GM19043 (cell line): ENCODE results near the gene HNRNPA2B1.
"Not testable (repeated sequence)": the region's sequence is repeated elsewhere in the genome, so short reads cannot be mapped to it uniquely, and the experiment has no call there.

Experiments used
- ATAC-seq: cut with Tn5 transposase; IDR thresholded peaks from one replicate; pipeline ENCODE4 v1.9.1; 2021; ENCODE audit warnings: low read depth; ENCODE audit not compliant: unreplicated experiment

Gene HNRNPA2B1

DNA sequence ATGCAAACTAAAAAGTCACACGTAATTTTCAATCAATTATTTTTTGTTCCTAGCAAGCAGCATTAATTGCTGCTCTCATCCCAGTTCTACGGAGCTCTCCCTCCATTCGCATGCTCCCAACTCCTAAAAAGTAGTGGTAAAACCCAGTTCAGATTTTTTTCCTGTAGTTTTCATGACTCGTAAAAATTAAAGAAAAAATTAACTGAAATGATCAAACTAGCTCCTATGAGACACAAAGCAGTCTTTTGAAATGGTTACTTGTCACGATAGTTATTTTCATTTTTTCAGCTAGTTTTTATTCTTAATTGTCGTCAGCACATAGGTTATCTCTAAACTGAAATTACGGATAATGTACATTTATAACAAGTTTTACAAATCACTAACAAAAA, 1.8 kb downstream of the HNRNPA2B1 start:
- no peak for ATAC-seq

DNA sequence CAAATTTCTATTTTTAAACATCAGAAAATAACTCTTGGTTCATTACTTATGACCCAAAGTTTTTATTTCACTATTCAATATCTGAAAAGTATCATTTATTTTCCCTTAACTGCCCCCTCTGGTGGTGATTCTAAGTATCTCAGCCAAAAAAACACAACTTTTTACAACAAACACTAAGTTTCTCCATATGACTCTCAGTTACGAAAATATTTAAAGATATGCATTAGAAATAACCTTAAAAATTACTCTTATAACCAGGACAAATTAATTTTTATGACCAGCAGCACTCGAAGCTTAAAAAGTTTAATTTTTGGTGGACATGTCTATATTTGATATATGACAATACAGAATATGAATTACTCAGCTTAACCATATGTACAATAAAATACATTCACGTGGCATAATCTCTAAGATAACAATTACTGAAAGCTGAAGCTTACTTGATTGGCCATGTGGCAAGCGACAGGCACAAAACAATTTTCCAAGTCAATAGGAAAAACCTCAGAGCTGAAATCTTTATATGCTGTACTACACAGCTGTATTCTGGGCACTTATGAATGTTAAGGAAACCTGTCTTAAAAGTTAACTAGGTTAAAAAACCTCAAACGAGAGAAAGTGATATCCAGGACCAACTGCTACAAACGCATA, 2.3 kb downstream of the HNRNPA2B1 start:
- no peak for ATAC-seq

DNA sequence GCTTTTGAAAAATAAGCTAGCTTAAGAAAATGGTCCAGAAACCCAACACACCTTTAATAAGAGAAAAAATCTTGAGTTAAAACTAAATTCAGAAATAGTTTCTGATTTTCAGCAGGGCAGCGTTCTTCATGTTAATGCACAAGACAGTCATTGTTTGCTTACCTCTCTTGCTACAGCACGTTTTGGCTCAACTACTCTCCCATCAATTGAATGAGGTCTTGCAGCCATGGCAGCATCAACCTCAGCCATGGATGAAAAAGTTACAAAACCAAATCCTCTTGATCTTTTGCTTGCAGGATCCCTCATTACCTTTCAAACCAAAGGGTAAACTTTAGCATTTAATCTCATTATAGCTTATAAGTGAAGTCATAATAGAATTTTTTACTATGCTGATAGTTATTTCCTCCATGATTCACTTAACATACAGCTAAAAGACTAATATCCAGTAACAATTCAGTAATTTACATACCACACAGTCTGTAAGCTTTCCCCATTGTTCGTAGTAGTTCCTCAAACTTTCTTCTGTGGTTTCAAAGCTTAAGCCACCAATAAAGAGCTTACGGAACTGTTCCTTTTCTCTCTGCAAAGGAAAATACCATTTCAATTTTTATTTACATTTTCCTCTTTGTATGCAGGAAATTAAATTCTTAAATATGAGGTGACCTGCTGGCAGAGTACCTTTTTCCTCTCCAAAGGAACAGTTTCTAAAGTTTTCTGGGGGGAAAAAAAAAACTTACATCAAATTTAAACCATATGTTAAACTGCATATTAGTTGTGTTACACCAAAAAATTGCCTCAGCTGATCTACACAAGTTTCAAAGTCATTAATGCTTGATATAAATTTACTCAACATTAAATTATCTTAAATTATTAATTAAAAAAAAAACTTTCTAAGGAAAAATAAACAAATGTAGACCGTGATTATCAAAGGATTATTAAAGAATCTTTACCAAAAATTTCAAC, 3.1 kb downstream of the HNRNPA2B1 start:
- no peak for ATAC-seq

DNA sequence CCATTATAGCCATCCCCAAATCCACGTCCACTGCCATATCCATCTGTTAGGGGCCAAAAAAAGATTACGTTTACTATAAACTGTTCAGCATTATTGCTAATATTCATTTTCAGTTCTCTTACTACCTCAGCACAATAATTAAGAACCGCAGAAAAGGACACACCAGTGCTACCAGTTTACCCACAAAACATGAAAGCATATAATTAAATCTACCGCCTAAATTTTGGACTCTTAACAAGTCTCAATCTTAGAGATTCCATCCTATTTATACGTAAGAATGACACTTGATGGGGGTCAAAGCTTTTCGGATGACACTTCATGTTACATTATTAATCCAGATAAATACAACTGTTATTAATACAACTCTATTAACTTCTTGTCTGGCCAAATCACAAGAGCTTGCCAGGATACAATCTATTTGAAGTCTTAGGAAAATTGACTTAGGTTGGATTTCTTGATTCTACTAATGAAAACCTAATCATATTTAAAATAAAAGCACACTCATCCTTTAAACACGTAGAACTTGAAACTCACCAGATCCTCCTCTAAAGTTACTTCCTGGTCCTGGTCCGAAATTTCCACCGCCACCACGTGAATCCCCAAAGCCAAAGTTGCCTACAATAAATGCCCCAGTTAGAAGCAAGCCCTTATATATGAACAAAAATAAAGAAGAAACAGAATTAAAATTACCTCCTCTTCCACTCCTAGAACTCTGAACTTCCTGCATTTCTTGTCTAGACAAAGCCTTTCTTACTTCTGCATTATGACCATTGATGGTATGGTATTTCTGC, 4.5 kb downstream of the HNRNPA2B1 start:
- no peak for ATAC-seq

DNA sequence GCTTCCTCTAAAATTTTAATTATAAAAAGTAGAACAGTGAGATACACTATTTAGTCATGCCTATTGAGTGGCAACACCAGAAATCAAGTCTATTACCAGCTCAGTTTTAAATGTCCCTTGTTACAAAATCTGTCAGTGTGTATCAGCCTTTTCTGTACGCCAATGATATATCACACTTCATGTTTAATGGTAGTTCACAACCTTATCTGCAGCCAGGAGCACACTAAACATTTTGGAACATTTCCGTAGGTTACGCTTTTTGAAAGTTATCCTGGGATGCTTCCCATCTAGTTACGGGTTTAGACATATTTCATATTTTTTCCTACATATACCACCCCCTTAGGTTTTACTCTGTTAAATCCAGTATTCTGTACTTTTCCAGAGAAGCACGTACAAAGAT, 5.4 kb downstream of the HNRNPA2B1 start:
- no peak for ATAC-seq

DNA sequence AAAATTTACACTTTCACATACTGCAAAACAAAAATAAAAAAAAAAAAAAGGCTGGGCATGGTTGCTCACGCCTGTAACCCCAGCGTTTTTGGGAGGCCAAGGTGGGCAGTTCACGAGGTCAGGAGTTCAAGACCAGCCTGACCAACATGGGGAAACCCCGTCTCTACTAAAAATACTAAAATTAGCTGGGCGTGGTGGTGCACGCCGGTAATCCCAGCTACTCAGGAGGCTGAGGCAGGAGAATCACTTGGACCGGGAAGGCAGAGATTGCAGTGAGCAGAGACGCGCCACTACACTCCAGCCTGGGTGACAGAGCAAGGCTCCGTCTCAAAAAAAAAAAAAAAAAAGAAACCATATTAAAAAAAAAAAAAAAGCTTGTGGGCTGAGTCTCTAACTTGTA, 5.8 kb downstream of the HNRNPA2B1 start:
- ATAC-seq, result not testable (repeated sequence)

DNA sequence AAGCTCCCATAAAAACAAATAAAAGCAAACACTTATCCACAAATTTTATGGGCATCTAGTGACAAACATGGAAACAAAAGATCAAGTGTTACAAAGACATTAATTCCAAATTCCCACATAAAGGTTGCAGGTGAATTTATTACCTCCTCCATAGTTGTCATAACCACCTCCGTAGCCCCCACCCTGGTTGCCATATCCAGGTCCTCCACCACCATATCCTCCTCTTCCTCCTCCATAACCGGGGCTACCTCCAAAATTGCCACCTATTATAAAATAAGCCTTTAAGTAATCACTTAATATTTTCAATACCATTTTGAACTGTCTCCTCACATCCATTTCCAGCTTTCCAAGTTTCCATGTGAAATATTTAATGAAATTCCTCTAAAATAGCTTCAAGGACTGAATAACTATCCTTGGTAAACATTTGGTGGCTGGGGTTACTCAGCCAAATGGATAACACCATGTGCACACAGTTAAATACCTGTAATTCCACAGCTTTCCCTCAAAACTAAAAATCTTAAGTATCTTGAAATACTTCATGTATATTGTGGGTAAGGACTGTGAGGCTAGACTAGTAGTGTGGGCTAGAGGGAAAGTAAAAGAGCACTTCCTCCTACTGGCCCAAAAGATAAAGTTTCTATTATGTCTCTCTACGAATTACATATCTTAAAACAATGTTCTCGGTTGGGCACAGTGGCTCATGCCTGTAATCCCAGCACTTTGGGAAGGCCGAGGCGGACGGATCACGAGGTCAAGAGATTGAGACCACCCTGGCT, 6.9 kb downstream of the HNRNPA2B1 start:
- no peak for ATAC-seq

DNA sequence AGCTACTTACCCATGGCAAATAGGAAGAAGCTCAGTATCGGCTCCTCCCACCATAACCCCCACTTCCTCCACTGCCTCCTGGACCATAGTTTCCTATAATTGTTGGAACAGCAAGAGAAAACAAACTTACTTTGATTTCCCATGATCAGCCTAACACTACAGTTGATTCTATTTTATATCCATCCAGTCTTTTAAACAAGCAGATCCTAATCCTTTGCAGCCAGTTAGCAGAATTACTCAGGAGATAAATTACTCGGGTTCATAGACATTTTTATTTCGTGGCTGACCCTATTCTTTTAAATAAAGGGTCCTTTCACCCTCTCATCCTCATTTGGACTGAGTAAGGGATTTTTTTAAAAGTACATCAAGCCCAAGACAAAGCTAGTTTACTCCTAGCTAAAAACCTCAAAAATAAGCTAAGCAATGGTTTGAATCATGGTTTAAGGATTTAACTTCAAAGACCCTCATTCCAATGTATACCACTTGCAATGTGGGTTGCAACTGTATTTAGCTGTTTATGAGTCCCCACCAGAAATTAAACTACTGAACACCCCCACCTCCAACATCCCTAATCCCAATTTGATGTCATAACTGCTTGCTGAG, 8.0 kb downstream of the HNRNPA2B1 start:
- no peak for ATAC-seq

DNA sequence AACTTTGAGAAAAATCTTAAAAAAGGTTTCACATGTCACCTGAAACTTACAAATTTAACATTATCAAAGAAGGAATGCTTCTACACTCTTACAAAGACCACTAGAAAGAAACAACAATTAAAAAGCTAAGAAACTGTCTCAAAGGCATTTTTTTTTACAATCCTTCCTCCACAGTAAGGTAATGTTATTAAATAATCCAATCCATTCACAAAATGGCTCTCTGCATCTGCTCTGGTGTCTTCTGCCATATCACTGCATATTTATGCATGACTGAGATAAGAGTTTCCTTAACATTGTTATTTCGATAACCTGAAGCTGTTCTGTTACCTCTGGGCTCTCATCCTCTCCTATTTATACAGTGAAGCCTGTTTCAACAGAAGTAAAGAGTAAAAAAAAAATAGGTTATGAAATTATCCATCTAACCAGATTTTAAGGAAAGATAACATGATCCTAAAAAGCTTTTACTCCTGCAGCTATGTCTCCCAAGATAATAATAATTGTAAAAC, 8.5 kb downstream of the HNRNPA2B1 start:
- ATAC-seq, result no peak

DNA sequence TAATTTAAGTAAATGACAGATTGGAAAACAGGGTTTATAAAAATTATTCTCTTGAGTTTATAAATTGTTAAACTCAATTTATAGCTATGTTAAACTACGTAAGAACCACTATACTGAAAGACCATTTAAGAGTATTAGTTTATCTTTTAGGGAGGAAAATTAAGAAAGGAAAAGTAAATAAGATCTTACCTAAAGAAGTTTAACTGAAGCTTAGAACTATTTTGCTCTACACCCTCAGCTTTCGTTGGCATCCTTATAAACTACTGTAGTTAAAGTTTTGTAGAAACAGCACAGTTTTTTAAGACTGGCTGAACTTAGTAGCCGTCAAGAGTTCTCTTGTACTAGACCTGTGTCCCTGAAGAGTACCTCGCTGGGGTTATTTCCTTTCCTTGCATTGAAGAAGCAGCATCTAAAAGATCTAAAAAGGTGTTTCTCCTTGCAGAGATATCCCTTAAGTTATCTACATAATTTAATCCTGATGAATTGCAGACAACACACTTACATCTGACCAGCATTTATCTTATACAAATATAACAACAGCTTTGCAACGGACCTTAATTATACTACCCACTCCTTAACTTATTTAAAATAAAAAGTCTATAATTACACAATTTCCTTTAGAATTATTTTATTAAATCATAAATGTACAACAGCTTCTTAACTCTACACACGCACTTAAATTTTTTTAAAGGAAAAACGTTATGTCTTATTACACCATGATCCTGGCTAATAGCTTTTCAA, 9.1 kb downstream of the HNRNPA2B1 start:
- ATAC-seq, result no peak

DNA sequence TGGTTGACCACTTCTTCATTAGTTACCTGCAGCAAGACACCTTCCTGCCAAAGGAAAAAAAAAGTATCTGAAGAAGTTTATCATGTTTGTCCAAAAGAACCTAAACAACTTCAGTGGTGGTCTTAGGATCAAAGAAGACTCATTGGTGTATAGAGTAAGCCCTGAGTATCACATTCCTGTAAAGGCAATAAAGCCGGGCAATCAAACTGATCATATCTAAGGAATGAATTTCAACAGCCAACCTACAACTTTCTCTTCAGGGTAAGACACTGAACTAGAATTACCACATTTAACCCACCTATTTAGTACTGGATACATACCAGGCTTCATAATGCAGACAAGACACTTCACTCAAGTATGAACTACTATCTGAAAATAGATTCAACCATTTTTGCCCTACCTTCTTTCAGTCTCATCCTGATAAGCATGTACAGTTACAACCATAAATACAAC, 10.1 kb downstream of the HNRNPA2B1 start:
- no peak for ATAC-seq

DNA sequence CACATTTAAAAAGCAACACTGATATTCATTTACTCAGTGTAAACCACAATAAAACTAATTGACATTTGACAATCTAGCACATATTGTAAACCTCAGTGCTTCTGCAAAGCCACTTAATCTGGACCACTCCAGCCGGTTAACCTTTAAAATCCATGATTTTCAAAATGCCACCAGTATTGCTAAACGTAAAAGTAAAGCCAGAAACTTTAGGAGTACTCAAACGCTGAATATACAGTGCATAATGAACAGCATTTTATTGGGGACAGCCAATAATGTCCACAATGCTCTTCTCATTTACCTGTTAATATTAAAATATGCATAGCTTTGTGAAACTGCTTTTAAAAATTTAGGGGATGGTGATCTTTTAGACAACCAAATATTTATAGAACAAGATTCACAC, 10.8 kb downstream of the HNRNPA2B1 start:
- ATAC-seq, result no peak

DNA sequence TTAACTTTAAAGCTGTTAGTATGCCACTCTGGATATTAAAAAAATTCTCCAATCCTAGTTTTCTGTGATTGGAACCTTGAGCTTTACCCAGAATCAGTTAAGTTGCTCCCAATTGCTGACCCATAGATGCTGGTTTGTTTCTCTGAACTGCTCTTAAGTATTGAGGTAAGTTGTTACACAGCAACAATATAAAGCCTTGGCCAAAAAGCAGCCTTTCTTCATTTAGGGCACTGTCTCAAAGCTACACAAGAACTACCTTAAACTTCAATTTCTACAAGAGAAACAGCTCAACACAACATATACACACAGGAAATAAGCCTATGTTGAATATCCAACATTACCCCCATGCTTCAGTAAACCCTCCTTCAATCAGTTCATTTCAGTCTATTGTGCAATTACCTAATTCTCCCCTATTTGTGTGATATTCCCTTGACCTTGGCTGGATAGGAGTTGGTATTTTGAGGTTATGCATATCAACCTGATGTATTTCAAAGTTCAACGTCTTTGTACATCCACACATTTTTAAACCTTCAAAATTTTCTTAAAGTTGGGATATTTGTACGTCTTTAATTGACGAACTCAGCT, 11.5 kb downstream of the HNRNPA2B1 start:
- ATAC-seq, result no peak

DNA sequence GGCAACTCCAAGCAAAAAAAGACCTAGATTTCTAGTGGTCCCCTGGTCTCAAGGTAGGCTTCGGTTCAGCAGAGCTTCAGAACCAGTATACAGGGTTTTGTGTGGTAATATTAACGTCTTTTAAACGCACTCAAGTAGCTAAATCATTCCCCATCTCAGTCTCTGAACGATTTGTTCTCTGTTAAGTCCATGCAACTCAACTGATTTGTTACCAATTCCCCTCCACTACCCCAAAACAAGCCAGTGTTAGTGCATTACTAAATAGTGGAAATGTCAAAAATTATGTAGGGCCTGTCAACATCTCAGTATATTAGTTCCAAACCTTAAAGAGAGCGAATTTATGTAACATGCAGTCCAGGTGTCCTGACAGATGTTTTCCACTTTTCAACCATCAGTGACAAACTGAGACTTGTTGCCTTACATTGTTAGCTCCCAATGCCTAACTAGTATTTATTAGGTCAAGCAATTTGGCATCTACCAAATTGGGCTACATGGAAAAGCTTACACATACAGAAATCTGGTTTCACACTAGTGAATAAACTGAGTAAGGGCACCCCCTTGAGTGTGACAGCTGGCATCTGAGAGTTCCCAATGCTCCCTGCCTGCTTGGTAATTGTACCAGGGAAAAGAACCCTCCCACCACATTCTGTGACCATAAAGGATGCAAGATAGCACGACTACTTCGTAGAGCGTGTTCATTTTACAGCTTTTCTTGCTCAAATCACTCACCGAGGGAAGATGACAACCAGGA, 12.2 kb downstream of the HNRNPA2B1 start:
- no peak for ATAC-seq

DNA sequence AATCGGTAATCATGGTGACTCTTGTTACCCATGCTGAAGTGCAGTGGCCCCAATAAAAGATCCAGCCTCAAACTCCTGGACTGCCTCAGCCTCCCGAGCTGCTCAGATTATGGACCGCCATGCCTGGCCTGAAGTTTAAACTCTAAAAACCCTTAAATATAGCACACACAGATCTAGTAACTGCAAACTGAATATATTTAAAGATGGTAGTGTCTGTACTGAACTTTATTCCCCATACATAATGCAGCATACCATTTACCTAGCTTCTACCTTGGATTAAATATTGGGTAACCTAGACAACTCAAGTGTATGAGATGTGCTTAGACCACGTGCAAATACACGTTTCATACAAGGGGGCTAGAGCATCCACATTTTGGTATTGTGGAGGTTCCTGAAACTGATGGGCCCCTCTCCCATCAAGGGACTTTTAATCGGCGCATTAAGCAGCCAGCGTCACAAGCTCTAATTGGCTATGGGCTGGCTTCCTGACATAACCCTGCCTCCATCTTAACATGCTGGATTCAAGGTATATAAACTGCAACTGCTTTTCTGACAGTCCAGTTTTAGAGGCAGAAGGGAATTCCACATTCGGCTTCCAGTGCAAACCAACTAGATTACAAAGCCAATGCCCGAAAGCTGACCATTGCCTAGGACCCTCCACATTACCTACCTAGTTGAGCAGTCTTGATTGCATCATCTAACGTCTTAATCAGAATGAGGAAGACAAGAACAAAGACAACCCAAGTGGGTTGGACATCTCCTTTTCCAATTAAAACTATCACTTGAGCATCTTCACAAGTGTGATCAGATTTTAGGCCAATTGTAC, 13.0 kb downstream of the HNRNPA2B1 start:
- no peak for ATAC-seq

DNA sequence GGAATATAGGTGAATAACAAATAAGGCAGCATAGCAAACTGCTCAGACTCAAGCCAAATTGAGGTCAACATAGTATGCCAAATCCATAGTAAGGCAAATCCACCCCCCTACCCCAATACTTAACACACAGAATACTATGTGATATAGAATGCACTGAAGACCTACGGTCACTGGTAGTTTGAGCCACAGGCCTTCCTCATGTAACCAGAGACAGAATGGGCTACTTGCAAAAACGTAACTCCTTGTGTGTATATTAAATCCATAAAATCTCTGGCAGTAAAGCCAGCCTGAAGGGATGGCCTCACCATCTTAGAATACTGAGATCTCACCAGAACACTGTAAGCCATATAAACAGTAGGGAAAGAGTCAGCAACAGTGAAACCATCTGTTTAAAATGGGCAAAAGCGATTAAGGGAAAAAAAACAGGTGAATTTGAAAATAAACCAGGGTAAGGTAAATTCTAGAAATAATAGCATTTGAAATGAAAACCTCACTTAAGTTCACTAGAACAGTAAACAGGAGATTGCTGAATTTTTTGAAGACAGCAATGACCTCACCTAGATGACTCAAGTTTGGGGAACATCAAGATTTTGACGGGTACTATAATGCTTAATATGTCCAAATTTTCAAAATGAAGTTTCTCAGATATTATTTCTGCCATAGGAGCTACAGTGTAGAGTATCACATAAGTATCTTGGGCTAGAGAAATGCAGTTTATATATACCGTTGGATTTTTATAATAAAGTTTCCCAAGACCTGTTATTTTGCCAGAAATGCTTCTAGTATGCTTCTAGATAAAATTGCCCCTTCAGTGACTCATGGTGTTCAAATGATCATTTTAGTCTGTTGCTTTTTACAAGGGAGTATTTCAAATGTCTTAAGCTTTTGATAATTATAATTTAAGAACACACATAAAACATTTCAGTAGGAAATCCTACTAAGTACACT, 13.9 kb downstream of the HNRNPA2B1 start:
- no peak for ATAC-seq
